HG03039 (cell line): Measurements from ENCODE around the gene MAP3K20.
A peak's percentile ranks its signal among the peaks of the same experiment; 100 is the strongest.
"Not testable (repeated sequence)": the region's sequence is repeated elsewhere in the genome, so short reads cannot be mapped to it uniquely, and the experiment has no call there.

ENCODE experiments used
- ATAC-seq: cut with Tn5 transposase; IDR thresholded peaks from one replicate; pipeline ENCODE4 v1.9.1; 2021; ENCODE audit warnings: mild to moderate bottlenecking, moderate library complexity; ENCODE audit not compliant: unreplicated experiment

Gene MAP3K20

GRCh38 chr2:173226899-173227698 lies 151.5 kb downstream of the MAP3K20 start:
- no peak for ATAC-seq

GRCh38 chr2:173229086-173229485 lies 153.4 kb downstream of the MAP3K20 start:
- ATAC-seq, result no peak

GRCh38 chr2:173230181-173230580 lies 154.5 kb downstream of the MAP3K20 start:
- no peak for ATAC-seq

- no peak for ATAC-seq
Observed at GRCh38 chr2:173231042-173231441, 155.4 kb downstream of the MAP3K20 start.

GRCh38 chr2:173231465-173231864 lies 155.8 kb downstream of the MAP3K20 start:
- ATAC-seq, result no peak

- ATAC-seq, result no peak
Observed at GRCh38 chr2:173232956-173233744, 157.5 kb downstream of the MAP3K20 start.

- no peak for ATAC-seq
Observed at GRCh38 chr2:173235947-173236803, 160.5 kb downstream of the MAP3K20 start.

GRCh38 chr2:173238385-173238784 lies 162.7 kb downstream of the MAP3K20 start:
- no peak for ATAC-seq

- ATAC-seq, result no peak
Observed at GRCh38 chr2:173238831-173239230, 163.2 kb downstream of the MAP3K20 start.

GRCh38 chr2:173239644-173240043 lies 164.0 kb downstream of the MAP3K20 start:
- peak; percentile 96 for ATAC-seq

- peak; percentile 16 for ATAC-seq
Observed at GRCh38 chr2:173240083-173240482, 164.4 kb downstream of the MAP3K20 start.

- ATAC-seq, result no peak
Observed at GRCh38 chr2:173241643-173242042, 166.0 kb downstream of the MAP3K20 start.

GRCh38 chr2:173247156-173247555 lies 171.5 kb downstream of the MAP3K20 start:
- ATAC-seq, result no peak

- no peak for ATAC-seq
Observed at GRCh38 chr2:173248381-173248780, 172.7 kb downstream of the MAP3K20 start.

- ATAC-seq, result no peak
Observed at GRCh38 chr2:173249661-173250641, 174.3 kb downstream of the MAP3K20 start.

GRCh38 chr2:173251225-173251624 lies 175.6 kb downstream of the MAP3K20 start:
- ATAC-seq, result no peak

GRCh38 chr2:173252581-173252980 lies 176.9 kb downstream of the MAP3K20 start:
- no peak for ATAC-seq

GRCh38 chr2:173254659-173255058 lies 179.0 kb downstream of the MAP3K20 start:
- ATAC-seq, result no peak

- ATAC-seq, result no peak
Observed at GRCh38 chr2:173258701-173259100, 183.1 kb downstream of the MAP3K20 start.

- not testable (repeated sequence) for ATAC-seq
Observed at GRCh38 chr2:173262356-173262755, 186.7 kb downstream of the MAP3K20 start.
